Heart left ventricle (tissue), 13 donors: ENCODE measurements around the gene SEMA3E.

ENCODE experiments used
- CTCF ChIP-seq, 12 donors: fragments of 200-600 bp; sonication (generic) in 4 of 12; IDR thresholded peaks; one replicate each; pipeline versions ENCODE4 v1.5.0 to v1.8.0; 2018 to 2022; ENCODE audit warnings: antibody characterized with exemption in 12 of 12, mild to moderate bottlenecking in 5 of 12
- POLR2A ChIP-seq, 2 donors: fragments of 450-650 bp; IDR thresholded peaks; one replicate each; pipeline ENCODE4 v1.6.1; 2017; ENCODE audit warnings: antibody characterized with exemption in 2 of 2, mild to moderate bottlenecking in 2 of 2, moderate library complexity in 2 of 2
- donor health status: ischemic (EF 13 %, LVEDD 7.1; RV severe dilation, severe dysfunction).
- donor health status: DM: no; HTN: yes; CAD: no.
- donor health status: DM: no; HTN: no; CAD: no.
- donor health status: ischemic (EF 25% LVEDD 6.9; RV normal size, moderate dysfunction).
- donor health status: ischemic (EF 25% LVEDD 5.7; RV mildly dilated, moderate dysfunction).
- donor health status: ischemic (EF 35%, LVEDD 5.7; RV mildly dilated, moderate dysfunction).
- donor health status: nonischemic (EF 11% LVEDD 7.7; RV severe dilation, severe dysfunction).
- donor health status: DM: yes; HTN: yes; CAD: no.
- donor health status: PGD.
- donor health status: ischemic (EF 29% LVEDD 5.4; RV normal size, mild dysfunction).
- donor health status: nonischemic (EF 23%, LVEDD 6.1; RV moderate dilation, normal function).

GRCh38 chr7:83588602-83589240 is 60.2 kb downstream of the SEMA3E start:
- TF ChIP-seq CTCF (IDR thresholded peaks at IDR 0.05) (no peak), POLR2A (IDR thresholded peaks at IDR 0.05) (no peak)
